Measurements from ENCODE around the gene C12orf50. TPM values are rescaled to one million over a fixed set of nuclear protein-coding genes. Genes with fewer than 3 reads are reported as not detected.

The C12orf50 gene
- polyA plus RNA-seq, 1 donor from 2014 or later = 0.30 TPM

Small RNA genes within 50 kb of the gene (small RNA-seq; reads per million reads assigned to genes)
- gene RNA5SP364 = 0 reads per million in 3 experiments

Other genes starting within 250 kb of the C12orf50 start
- gene CEP290, start 112.7 kb upstream of the C12orf50 start, polyA plus RNA-seq = 35.3 and 43.9 TPM in 2 replicates
- 13.7 and 17.2 TPM in 2 replicates for gene TMTC3, start 112.9 kb upstream of the C12orf50 start, polyA plus RNA-seq